HG02798 (cell line): ENCODE measurements around the gene PLPP3.
A peak's percentile ranks its signal among the peaks of the same experiment; 100 is the strongest.
"Not testable (repeated sequence)": the region's sequence is repeated elsewhere in the genome, so short reads cannot be mapped to it uniquely, and the experiment has no call there.

Source experiments
- ATAC-seq: cut with Tn5 transposase; IDR thresholded peaks from one replicate; pipeline ENCODE4 v1.9.1; 2021; ENCODE audit warnings: mild to moderate bottlenecking; ENCODE audit not compliant: unreplicated experiment, poor library complexity

PLPP3 gene

DNA sequence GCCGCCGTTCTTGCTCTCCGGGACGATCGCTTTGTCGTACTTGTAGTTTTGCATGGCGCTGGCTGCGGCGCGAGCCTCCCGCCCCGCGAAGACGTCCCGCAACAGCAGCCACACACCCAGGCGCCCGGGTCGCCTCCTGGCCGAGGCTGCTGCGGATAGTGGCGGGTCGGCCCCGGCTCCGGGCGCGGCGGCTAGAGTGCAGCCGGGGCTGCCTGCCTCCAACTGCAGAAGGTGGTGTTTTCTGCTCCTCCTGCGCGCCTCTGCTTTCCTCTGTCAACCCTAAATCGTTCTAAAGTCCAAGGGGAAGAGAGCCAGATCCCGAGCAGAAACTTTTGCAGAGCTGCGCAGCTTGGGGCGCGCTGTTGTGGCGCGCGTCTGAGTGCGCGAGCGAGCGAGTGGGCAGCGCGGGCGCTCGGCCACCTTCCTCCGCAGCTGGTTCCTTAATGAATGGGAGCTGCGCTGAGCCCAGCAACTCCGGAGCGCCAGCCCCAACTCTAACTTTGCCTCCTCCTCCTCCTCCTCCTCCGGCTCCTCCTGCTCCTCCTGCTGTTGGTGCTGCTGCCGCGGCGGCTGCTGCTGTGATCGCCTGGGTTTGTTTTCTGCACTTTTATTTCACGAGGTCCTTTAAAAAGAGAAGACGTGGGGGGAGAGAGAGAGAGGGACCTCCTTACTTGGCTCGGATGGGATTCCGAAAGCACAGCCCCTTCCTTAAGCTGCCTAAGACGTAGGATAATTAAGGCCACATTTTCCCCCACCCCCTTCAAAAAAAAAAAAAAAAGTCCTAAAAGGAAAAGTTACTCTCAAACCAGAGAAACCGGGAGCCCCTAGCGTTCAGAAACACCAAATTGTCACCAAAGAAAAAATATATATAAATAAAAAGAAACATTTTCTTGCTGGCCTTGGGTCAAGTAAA, at the start of gene PLPP3:
PLPP3 (minus strand) TSS at position 601 of the 913 bp plus-strand sequence; CDS start at position 54, 547 bp downstream.
- ATAC-seq, result peak; percentile 50

DNA sequence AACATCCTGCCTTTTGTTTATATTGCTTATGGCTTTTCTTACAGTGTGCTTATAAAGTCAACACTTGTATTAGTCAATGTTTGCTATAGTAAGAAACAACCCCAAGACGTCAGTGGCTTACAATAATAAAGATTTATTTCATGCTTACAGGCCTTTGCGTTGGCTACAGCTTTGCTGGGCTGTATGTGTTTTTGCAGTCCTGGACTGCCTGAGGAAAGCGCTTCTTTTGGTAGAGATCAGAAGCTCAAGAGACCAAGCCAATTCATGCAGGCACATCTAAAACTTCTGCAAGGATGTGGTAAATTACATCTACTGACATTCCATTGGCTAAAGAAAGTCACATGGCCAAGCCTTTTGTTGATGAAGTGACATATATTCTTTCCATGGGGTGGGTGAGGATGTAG, 48.3 kb upstream of the PLPP3 start:
- ATAC-seq, result no peak

DNA sequence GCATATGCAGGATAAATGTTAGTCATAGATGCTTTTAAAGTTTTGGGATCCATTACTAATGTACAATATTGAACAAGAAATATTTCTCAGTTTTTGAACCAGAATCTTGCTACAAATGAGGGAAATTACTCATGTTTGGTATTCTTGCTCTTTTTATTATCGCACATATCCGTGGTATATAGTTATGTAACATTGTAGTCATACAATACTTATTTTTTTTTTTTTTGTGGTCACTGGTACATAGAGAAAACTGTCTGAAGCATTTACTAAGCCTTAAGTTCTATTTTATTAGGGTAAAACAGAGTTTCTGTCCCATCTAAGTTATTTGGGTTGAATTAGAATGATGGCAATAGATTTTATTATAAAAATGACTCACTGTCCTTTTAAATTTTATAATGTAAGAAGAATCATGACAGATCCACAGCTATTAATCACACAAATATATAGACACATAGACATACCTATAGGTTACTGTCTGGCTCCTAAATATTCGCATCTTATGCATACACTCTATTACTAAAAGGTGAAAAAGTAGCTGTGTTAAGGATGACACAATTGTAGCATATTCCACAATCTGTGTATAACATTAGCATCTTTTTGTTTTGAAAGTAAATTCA, 47.8 kb upstream of the PLPP3 start:
- no peak for ATAC-seq

DNA sequence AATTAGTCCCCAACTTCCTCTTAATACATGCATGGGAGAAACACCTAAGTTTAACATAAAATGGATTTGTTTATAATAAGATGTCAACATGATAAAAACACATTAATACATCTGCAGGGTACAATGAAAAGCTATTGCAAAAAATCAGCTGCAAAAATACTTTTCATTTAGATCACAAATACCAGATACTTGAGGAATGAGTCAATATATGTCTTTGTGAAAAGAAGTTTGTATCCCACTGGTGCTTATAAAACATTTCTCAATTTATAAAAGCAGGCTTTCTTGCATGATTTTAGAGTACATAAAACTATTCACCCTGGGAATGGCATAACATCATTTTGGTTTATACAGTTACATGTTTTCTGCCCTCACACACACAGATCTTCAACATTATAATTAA, 47.2 kb upstream of the PLPP3 start:
- ATAC-seq, result no peak

DNA sequence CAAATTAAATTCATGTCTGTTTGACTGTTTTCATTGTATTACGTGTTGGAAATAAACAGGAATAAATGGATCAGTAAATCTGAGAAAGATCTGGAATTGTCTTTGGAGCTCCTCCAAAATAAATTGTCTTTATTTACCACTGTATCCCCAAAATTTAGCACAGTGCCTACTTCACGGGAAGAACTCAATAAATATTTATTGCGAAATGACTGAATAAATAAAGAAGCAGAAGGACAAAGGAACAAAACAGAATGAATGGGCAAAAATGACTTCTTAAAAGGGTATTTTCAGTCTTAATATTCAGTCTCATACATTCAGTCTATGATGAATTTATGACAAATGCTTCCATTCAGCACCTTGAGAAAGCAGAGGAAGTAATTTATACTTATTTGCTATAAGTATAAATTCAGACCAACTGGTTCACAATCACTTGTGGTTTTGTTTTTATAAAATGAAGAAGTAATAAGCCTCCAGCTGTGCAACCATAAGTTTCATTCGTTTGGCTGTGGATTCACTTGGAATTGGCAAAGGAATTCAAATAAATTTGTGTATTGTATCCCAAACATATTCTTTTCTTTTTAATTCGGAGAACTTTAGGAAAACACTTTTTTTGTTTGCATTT, 46.6 kb upstream of the PLPP3 start:
- ATAC-seq, result no peak

DNA sequence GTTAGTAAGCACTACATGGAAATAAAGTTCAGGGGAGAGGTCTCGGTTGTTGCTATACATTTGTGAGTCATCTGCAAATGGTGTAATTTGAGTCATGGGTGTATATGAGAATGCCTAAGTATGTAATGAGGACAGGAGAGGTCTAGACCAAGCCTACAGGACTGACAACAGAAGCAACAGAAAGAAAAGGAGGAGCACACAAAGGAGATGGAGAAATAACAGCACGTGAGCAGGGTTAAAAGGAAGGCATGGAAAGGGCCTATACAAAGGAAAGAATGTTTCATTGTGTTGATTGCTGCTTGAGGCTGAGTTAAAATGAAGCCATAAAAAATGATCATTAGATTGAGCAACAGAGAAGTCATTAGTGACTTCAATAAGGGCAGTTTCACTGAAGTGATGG, 37.8 kb upstream of the PLPP3 start:
- no peak for ATAC-seq

DNA sequence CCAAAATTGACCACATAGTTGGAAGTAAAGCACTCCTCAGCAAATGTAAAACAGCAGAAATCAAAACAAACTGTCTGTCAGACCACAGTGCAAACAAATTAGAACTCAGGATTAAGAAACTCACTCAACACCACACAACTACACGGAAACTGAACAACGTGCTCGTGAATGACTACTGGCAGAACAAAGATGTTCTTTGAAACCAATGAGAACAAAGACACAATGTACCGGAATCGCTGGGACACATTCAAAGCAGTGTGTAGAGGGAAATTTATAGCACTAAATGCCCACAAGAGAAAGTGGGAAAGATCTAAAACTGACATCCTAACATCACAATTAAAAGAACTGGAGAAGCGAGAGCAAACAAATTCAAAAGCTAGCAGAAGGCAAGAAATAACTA, 31.4 kb upstream of the PLPP3 start:
- not testable (repeated sequence) for ATAC-seq

DNA sequence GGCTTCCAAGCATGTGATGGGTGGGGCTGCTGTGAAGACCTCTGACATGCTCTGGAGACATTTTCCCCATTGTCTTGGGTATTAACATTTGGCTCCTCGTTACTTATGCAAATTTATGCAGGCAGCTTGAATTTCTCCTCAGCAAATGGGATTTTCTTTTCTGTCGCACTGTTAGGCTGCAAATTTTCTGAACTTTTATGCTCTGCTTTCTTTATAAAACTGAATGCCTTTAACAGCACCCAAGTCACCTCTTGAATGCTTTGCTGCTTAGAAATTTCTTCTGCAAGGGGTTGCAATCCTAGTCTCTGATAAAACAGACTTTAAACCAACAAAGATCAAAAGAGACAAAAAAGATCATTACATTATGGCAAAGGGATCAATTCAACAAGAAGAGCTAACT, 30.7 kb upstream of the PLPP3 start:
- ATAC-seq, result not testable (repeated sequence)

DNA sequence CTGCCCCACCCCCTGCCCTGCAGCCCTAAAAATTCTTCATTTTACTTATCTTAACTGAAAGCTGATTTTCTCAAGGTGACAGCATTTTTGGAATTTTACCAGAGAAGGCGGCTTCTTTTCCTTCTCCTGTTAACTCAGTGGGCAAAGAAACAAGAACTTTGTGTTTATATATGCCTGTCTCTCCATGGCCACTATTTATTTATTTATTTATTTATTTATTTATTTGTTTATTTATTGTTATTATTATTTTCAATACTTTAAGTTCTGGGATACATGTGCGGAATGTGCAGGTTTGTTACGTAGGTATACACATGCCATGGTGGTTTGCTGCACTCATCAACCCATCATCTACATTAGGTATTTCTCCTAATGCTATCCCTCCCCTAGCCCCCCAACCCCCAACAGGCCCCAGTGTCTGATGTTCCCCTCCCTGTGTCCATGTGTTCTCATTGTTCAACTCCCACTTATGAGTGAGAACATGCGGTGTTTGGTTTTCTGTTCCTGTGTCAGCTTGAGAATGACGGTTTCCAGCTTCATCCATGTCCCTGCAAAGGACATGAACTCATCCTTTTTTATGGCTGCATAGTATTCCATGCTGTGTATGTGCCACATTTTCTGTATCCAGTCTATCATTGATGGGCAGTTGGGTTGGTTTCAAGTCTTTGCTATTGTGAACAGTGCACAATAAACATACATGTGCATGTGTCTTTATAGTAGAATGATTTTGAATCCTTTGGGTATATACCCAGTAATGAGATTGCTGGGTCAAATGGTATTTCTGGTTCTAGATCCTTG, 16.2 kb upstream of the PLPP3 start:
- ATAC-seq, result not testable (repeated sequence)

DNA sequence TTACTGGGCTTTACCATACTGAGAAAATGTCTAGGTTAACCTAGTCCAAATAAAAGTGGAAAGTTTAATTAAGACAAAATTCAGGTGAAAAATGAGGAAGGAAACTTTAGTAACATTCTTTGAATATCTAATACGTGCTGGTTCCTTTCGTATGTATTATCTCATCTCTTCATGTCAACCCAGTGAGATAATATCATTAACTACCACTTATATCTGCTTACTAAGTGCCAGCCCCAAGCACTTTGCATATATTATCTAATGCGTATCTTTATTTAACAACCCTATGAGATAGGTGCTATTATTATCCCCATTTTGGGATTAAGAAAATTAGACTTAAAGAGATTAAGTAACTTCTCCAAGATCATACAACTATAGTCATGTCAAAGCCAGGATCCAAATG, 12.5 kb upstream of the PLPP3 start:
- no peak for ATAC-seq

DNA sequence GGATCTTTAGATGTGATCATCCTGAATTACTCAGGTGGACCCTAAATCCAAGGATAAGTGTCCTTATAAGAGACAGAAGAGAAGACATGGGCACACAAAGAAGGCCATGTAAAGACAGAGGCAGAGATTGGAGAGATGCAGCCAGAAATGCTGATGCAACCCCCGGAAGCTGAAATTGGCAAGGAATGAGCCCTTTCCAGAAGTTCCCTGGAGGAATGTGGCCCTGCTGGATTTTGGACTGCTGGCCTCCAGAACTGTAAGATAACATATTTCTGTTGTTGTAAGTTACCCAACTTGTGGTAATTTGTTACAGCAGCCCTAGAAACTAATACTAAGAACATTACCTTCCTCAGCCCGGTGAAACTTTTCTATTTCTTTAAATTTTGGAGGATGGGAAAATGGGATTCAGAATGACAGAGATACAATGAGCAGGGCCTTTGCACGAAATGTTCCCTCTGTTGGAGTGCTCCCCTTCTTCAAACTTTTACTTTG, 11.2 kb upstream of the PLPP3 start:
- no peak for ATAC-seq

DNA sequence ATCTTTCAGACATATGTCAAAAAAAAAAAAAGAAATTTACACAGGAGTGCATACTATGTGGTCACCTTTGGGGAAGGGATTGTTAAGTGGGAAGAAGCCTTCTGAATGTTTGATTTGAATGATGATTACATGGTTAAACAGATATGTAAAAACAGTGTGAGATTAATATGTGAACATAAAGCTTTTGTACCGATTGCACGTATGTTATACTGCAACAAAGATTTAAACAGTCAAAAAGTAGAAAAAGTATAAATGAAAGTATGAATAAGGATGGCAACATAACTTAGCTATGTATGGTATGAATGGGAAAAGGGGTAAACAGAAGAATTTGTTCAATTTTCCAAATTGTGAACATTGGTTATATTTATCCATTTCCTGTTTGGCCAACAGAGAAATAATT, 10.0 kb upstream of the PLPP3 start:
- no peak for ATAC-seq

DNA sequence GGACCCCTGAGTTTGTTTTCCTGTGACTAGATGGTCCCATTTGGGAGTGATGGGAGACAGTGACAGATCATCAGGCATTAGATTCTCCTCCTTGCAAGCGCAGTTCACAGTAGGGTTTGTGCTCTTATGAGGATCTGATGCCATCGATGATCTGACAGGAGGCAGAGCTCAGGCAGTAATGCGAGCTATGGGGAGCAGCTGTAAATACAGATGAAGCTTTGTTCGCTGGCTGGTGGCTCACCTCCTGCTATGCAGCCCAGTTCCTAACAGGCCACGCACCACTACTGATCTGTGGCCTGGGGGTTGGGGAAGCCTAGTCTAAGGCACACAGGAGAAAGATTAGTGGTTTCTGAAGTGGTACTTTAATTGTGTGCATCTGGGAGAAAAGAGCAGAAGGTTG, 7.1 kb upstream of the PLPP3 start:
- no peak for ATAC-seq

DNA sequence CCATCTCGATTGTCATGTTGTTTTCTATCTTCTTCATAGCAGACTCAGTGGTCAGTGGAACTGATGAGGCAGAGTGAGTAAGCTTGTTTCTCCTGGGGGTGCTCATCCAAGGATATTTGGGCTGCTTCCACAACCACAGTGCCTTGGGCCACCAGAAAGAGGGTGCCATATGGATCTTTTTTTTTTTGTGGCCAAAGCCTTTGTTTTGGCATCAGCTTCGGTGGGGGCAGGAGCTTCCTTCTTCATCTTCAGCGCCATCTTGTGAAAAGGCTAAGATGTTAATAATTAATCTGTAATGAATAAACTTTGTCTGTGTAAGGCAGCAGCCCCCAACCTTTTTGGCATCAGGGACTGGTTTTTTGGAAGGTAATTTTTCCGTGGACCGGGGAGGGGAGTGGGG, 6.6 kb upstream of the PLPP3 start:
- no peak for ATAC-seq

DNA sequence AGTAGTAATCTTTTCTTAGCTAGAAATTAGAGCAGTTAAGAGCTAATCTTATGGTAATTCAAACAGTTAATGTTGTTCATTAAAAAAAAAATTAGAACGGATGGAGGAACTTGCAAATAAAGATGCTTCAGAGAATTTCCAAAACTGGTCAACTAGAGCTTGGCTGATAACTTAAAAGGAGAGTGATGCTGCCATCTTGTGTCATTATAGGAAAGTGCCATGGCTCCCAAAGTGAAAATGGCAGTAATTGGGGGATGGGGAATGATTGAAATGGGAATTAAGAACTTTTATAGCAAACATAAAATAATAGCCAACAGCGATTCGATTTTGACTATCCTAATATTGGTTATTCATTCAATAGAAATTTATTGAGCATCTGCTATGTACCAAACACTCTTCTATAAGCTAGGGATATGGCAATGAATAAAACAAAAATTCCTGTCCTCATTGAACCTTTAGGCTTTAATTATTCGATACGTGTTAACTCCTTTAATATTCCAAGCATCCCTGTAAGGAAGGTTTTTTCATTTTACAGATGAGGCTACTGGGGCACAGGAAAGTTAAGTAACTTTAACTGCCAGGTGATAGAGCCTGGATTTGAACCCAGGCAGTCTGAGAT, 5.7 kb upstream of the PLPP3 start:
- no peak for ATAC-seq

DNA sequence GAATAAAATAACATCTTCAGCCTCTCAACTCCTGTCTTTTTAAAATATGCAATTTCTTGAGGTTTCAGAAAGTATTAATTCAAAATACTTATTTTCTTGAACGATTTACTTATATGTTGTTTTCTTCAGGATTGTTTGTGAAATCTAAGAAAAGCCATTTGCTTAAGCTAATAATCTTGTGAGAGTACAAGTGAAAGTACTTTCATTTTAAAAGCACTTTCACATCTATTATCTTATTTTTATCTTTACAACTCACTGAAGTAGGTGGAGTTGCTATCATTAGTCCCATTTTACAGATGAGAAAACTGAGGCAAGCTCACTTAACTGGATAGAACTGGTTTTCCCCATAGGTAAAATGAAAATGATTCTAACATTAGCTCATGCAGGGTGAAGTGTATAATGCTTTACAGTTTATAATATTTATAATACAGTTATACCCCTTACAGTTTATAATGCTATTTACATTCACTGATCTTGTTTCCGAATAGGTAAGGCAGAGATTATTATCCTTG, 4.7 kb upstream of the PLPP3 start:
- no peak for ATAC-seq

DNA sequence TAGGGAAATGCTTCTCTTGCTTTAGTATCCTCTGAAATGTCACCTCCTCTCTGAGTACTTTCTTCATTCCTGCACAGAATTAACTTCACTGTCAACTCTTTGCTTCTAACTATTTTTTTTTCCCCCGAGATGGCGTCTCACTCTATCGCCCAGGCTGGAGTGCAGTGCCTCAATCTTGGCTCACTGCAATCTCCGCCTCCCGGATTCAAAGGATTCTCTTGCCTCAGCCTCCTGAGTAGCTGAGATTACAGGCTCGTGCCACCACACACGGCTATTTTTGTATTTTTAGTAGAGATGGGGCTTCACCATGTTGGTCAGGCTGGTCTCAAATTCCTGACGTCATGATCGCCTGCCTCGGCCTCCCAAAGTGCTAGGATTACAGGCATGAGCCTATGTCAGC, 1.4 kb upstream of the PLPP3 start:
- ATAC-seq, result no peak

DNA sequence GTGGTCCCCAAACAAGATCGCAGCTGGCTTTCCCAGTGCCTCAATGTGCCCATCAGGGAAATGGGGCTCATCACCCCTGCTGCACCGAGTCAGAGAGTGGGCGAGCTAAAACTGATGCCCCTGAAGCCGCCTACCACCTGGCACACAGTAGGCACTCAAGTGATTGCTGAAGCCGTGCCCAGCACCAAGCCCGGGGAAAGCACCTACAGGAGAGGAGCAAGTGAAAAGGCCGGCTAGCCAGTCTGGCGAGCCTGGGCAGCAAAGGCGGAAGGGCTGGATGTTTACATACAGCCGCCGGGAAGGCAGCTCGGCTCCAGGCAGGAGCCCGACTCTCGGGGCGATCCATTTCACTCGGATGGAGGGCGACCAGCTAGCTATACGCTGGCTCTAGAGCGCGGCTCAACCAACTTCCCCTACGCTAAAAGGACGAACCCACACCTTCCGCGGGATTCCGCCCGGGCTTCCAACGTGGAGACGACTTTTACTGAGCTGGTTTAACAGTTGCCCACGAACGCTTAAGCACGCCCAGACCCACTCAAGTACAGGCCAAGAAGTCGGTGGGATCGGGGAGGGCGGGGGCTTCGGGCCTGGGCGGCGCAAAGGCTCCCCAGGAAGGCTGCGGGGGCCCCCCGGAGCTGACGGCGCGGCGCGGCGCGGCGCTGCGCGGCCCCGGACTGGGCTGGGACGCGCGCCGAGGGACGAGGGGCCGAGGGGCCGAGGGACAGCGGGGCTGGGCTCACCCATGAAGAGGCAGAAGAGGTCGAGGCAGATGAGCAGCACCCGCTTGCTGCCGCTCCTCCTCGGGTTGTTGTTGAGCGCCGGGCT, 1.0 kb downstream of the PLPP3 start:
- peak; percentile 29 for ATAC-seq
